Measurements from ENCODE around the gene NAP1L4. TPM values are rescaled to one million over a fixed set of nuclear protein-coding genes. Genes with fewer than 3 reads are reported as not detected.

Gene NAP1L4
- total RNA-seq = 162 and 188 TPM in 2 replicates

DNA sequence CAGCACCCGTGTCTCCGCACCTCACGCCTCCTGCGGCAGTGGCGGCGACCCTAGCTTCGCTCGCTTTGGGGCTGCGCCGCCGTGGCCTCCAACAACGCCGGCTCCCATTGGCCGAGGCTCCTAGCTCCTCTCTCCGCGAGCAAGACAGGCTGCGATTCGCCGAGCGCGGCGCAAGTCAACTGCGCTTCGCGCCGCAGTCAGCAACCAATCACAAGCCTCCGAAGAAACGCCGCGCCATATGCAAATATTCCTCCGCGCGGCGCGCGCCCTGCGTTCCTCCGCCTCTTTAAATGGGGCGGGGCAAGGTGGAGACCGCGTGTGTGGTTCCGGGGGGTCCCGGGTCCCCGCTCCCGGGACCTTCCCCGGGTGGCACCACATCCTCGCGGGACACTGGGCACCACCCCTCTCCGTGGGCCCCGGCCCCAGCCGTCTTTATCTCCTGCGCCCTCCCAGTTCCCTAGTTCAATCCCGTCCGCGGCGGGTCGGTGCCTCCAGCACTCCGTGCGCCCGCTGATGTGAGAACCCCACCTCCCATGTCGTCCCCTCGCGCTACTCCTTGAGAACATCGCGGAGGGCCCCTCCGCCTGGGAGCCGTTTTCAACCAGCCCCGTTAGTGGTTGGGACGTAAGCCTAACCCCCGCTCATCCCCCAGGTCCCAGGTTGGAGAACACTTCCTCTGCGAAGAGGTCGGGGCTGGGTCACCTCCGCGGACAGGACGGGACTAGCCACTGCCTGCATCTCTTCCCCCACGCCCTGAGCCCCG lies at the start of gene NAP1L4:
Gene NAP1L4, minus strand, starts transcription at position 96 of the 763 bp plus-strand sequence. CDS start 13,109 bp downstream, outside the sequence.
- DNase-seq (ENCODE audit: low read depth, low spot score) = peak; percentile 89

GRCh38 chr11:3040881-3041280 lies 48.8 kb upstream of the NAP1L4 start:
- no peak for DNase-seq (ENCODE audit: low read depth, low spot score)

- DNase-seq (ENCODE audit: low read depth, low spot score) = no peak
Observed at GRCh38 chr11:3037945-3038271, 45.8 kb upstream of the NAP1L4 start.

DNA sequence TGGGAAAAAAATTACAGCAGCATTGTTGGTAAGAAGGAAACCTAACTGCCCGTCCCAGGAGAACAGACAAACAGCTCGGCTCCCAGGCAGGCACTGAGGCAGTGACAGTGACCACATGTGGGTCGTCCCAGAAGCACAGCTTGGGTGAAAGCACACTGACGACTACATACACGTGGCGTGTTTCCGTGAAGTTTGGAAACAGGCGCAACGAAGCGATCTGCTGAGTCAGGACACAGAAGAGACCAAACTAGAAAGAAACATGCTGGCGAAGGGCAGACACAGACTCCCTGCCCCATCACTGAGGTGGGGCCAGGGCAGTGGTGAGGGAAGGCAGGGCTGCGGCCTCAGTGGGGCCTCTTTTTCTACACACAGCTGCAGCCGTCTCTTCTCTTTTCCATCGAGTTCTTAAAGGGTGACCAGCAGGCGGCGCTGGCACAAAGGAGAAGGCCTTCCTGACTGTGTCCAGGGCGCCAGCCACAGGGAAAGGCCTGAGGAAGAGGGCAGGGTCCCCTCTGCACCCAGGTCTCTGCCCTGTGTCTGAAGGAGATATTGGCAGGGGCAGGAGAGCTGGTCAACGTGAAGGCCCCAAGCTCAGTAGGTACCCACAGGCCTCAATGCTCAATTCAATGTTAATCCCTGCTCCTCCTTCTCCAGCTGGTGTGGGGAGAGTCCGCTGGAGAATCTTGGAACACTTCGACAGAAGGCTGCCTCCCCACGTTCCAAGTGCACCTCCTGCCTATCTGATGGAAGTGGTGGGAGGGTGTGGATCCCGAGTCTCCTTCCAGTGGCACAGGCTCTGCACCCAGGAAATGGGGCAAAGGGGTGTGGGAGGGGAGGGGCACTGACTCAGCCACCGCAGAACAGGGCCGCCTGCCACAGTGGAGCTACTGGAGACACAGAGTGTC lies 45.2 kb upstream of the NAP1L4 start:
- DNase-seq (ENCODE audit: low read depth, low spot score) = peak; percentile 29

DNA sequence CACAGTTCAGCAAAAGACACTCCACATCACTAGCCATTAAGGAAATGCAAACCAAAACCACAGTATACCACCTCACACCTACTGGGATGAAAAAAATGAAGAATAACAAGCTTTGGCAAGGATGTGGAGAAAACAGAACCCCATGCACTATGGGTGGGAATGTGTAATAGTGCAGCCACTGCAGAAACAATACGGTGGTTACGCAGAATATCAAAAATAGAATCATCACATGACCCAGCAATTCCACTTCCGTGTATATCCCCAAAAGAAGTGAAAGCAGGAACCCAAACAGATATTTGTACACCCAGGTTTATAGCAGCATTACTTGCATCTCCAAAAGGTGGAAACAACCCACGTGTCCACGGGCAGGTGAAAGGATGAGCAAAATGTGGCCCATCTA lies 44.3 kb upstream of the NAP1L4 start:
- no peak for DNase-seq (ENCODE audit: low read depth, low spot score)

GRCh38 chr11:3035333-3035732 lies 43.2 kb upstream of the NAP1L4 start:
- DNase-seq (ENCODE audit: low read depth, low spot score) = no peak

GRCh38 chr11:3030289-3031070 lies 38.4 kb upstream of the NAP1L4 start:
- DNase-seq (ENCODE audit: low read depth, low spot score) = no peak

- DNase-seq (ENCODE audit: low read depth, low spot score) = no peak
Observed at GRCh38 chr11:3028813-3029212, 36.7 kb upstream of the NAP1L4 start.

DNA sequence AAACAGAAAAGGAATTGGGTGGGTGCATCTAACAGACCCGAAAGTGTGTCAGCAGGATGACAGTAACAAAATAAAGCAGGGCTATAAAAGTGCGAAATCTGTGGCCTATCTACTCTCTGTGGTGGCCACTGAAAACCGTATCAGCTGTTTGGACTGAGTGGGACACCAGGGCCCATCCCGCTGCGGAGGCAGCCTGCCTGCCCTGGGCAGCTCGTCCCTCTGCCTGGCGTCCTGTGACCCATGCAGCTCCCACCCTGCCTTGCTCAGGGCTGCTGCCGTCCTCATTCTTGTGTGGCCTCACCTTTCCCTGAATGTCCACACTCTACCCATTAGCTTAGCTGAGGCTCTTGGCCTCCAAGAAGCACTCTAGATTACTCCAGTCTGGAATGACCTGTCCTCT lies 34.7 kb upstream of the NAP1L4 start:
- no peak for DNase-seq (ENCODE audit: low read depth, low spot score)

DNA sequence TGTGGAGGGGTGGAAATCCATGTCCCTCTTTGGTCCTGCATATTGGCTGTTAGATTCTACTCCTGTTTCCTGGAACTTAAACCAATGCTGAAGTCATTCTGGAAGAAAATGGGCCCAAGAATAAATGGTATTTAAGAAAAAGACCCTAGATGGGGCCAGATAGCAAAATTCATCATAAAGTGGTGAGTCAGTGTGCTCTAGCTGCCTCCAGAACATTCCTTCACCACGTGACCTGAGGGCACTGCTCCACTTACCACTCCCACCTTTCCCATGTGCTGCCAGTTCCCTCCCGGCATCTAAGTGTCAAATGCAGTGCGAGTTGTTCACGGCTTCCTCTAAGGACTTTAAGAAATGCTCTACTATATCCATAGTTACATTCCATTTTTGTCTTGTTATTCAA lies 30.9 kb upstream of the NAP1L4 start:
- DNase-seq (ENCODE audit: low read depth, low spot score) = no peak

- no peak for DNase-seq (ENCODE audit: low read depth, low spot score)
Observed at GRCh38 chr11:3022300-3022967, 30.3 kb upstream of the NAP1L4 start.

DNA sequence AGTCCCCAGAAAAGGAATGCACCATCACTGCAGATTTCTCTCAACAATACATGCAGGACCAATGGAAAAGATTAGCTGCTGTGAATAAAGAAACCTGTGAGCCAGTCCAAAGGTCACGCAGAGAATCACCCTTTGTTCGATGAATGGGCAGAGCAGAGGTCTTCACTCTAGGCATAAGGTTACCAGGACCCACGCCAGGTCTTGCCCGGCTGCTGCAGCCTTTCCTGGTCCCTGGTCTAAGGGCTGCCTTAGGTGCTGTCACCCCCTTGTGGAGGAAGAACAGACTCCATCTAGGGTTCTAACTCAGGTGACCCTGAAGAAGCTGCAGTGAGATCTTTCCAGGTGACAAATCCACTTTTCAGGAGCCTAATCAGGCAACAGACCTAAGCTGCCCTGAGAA lies 29.0 kb upstream of the NAP1L4 start:
- no peak for DNase-seq (ENCODE audit: low read depth, low spot score)

DNA sequence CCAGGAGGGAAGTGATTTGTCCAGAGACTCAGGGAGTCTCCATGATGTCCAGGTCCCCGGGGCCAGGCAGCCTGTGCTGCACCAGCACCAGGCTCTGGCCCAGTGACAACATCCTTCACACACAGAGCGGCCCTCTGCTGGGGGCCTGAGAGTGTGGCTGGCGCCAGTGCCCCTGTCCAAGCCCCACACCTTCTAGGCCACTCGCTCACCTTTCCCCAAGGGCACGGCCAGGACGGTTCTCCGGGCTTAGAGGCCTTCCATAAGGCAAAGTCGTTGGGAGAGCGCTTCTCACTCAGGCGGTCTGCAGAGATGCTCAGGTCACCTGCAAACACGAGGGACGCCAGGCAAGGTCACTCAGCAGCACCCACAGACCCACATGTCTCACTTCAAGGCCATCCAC lies 27.9 kb upstream of the NAP1L4 start:
- DNase-seq (ENCODE audit: low read depth, low spot score) = no peak

GRCh38 chr11:3018596-3018995 lies 26.5 kb upstream of the NAP1L4 start:
- DNase-seq (ENCODE audit: low read depth, low spot score) = no peak

DNA sequence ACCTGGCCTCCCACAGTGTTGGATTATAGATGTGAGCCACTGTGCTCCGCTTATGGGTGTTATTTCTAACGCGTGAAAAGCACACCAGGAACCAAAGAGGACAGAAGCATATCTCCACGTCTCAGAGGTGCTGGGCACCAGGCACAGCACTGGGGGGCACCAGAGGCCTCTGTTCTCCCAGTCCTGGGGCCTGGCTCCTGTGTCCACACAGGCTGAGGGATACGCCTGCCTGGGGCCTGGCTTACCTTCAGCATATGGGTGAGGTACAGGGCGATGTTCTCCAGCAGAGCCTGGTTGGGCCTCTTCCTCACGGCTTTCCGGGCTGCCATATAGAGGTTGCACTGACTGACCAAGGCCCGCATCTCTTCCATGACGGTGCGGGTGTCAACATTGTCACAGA lies 24.7 kb upstream of the NAP1L4 start:
- no peak for DNase-seq (ENCODE audit: low read depth, low spot score)

GRCh38 chr11:3015796-3016195 lies 23.7 kb upstream of the NAP1L4 start:
- DNase-seq (ENCODE audit: low read depth, low spot score) = no peak

GRCh38 chr11:3014943-3015342 lies 22.8 kb upstream of the NAP1L4 start:
- DNase-seq (ENCODE audit: low read depth, low spot score) = no peak

DNA sequence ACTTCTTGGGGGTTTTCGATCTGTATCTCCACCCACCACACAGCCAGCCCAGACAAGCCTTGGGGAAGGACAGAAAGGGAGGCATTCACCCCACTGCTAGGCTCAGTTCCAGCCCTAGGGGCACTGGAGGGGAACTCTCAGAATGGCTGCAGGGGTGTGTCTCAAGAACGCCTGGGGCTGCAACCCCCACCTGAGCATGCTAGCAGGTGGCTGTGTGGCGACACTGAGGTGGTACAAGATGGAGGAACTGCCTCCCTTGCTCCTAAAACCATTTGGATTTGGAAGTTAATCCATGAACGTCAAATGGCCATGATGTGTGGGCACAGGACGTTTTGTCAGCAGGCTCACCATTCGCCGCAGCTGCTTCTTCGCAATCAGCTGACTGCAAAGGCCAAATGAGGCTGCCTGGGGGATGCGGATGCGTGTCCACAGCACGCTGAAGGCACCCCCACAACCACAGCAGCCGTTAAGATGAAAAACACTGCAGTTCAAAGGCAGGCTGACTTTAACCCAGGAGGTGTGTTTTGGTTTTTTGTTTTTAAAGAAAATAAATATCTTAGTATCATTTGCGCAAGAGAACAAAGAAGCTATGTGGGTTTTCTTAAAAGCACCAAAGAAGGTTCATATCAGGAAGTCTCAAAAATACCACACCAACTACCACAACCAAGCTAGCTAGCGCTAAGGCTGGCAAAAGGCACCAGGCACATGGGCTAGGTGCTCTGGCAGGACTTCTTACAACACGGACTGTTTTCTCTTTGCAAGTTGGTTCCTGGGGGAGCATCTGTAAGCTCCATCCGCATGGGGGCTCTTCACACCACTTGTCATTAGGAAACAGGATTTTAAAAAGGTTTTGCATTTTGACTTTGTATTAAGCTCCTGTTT lies 22.2 kb upstream of the NAP1L4 start:
- DNase-seq (ENCODE audit: low read depth, low spot score) = no peak

DNA sequence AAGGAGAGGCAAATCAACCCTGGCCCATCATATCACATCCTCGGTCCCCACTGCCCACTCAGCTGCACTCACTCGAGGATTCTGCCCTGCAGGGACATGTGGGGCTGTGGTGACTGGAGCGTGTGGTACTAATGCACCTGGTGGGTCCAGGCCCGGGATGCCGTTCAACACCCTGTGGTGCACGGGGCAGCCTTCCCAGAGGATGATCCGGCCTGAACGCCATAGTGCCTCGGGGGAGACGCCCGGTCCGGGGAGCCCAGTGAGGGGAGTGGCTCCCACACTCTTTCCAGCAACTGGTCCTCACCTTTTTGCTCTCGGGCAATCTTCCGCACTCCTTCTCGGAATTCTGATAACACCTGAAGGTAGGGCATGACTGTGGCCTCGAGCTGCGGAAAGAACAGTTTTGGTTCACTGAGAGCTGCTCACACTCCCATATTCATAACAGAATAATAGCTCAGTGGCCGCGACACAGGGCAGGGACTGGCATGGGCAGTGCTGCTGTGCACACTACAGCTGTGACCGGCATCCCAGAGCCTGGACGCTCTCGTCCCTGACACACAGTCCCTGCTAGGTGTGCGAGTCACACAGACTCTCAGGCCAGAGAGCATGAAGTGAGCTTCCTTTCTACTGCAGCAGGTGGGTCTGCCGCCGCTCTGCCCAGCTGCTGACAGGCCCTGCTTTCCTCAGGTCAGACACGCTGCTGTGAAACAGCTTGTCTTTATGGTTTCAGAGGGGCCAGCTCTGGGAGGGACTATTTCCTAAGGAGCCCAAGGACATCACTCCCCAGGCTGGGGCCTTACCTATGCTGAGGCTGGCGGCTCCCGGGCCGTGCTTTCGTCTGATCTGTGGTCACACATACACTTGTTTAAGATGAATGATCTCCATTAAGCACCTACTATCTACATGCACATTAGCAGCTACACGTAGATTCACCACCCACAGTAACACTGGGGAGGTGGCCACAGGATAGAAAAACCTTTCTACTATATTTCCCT lies 20.1 kb upstream of the NAP1L4 start:
- DNase-seq (ENCODE audit: low read depth, low spot score) = no peak

All from pulmonary artery endothelial cell (primary cell).